Measurements from ENCODE around the gene PLEKHF1. TPM values are rescaled to one million over a fixed set of nuclear protein-coding genes. Genes with fewer than 3 reads are reported as not detected.

The PLEKHF1 gene
- total RNA-seq, 2 donors from 2014 or later: 32.4 to 86.3 TPM

DNA sequence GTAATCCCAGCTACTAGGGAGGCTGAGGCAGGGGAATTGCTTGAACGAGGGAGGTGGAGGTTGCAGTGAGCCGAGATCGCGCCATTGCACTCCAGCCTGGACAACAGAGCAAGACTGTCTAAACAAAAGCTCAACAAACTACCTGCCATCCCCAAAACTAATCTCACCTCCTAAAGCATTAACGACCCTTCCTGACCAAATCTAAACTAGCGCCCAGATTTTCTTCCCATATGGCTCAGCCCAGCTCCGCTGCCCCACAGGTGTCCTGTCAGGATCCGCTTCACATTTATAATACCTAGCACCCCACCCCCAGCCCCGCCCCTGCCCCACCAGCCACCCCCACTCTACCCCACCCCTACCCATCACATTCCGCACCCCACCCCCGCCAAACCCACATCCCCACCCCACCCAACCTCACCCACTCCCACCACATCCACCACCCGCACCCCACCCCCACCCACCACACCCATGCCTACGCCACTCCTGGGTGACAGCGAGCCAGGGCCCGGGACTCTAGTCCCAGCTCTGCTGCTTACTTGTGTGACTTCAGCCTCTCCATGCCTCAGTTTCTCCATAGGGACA lies 49.2 kb downstream of the PLEKHF1 start:
- Histone ChIP-seq H3K4me1 (peaks cover 0 to 39% of the 10 kb centered on the region in 2 donors), H3K27ac (peak overlapping the region; percentile 96 to 99), H3K9me3 (no peaks in the 10 kb centered on the region), H3K36me3 (no peaks in the 10 kb centered on the region), H3K4me3 (peak overlapping the region; percentile 93 to 96), H3K27me3 (no peaks in the 10 kb centered on the region)
- TF ChIP-seq, protein P1, sequence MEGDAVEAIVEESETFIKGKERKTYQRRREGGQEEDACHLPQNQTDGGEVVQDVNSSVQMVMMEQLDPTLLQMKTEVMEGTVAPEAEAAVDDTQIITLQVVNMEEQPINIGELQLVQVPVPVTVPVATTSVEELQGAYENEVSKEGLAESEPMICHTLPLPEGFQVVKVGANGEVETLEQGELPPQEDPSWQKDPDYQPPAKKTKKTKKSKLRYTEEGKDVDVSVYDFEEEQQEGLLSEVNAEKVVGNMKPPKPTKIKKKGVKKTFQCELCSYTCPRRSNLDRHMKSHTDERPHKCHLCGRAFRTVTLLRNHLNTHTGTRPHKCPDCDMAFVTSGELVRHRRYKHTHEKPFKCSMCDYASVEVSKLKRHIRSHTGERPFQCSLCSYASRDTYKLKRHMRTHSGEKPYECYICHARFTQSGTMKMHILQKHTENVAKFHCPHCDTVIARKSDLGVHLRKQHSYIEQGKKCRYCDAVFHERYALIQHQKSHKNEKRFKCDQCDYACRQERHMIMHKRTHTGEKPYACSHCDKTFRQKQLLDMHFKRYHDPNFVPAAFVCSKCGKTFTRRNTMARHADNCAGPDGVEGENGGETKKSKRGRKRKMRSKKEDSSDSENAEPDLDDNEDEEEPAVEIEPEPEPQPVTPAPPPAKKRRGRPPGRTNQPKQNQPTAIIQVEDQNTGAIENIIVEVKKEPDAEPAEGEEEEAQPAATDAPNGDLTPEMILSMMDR (IDR thresholded peaks at IDR 0.05): no peak
- no peak for DNase-seq (ENCODE audit: low spot score)

DNA sequence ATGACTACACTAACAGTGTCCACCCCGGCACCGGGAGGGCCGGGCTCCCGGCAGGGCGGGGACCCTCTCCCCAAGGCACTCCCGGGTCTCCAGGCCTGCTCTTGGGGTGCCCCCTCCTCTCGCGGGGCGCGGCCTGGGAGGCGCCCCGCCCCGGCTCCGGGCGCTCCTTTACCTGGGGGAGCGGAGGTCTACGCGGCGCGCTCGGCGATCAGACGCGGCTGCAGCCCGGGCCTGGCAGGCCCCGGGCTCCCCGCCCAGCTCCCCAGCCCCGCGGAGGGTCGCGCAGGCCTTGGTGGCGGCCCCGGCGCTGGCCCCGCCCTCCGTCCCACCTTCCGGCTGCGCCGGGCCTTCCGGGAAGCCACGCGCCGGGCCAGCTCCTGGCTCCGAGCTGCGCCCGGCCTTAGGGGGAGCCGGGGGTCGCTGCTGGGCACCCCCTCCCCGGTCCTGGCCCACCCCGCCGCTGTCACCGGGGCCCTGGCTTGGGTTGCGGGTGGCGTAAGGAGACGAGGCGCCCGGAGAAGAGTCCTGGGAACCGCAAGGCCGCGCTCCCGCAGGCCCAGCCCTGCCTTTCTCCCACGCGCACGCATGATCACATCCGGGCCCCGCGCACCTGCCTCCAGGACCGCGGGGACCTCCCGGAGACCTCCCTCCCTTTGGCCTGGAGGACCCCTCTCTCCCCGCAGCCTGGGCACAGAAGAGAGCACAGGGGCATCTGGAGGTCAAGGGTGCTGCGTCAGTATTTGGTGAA lies 49.9 kb downstream of the PLEKHF1 start, which contains the start of gene C19orf12:
TSS of gene C19orf12 (minus strand) at position 309 of the 748 bp plus-strand sequence. CDS start 6,848 bp downstream, outside the sequence.
- TF ChIP-seq, protein P1 (IDR thresholded peaks at IDR 0.05): no peak
- no peaks in the 10 kb centered on the region for H3K36me3 ChIP-seq
- peak within 1 kb of the TSS; percentile 96 to 99 for H3K27ac ChIP-seq
- no peaks in the 10 kb centered on the region for H3K9me3 ChIP-seq
- H3K4me1 ChIP-seq: peaks cover 0 to 35% of the 10 kb centered on the region in 2 donors
- DNase-seq (ENCODE audit: low spot score): no peak
- no peaks in the 10 kb centered on the region for H3K27me3 ChIP-seq
- peak within 1 kb of the TSS; percentile 93 to 96 for H3K4me3 ChIP-seq

DNA sequence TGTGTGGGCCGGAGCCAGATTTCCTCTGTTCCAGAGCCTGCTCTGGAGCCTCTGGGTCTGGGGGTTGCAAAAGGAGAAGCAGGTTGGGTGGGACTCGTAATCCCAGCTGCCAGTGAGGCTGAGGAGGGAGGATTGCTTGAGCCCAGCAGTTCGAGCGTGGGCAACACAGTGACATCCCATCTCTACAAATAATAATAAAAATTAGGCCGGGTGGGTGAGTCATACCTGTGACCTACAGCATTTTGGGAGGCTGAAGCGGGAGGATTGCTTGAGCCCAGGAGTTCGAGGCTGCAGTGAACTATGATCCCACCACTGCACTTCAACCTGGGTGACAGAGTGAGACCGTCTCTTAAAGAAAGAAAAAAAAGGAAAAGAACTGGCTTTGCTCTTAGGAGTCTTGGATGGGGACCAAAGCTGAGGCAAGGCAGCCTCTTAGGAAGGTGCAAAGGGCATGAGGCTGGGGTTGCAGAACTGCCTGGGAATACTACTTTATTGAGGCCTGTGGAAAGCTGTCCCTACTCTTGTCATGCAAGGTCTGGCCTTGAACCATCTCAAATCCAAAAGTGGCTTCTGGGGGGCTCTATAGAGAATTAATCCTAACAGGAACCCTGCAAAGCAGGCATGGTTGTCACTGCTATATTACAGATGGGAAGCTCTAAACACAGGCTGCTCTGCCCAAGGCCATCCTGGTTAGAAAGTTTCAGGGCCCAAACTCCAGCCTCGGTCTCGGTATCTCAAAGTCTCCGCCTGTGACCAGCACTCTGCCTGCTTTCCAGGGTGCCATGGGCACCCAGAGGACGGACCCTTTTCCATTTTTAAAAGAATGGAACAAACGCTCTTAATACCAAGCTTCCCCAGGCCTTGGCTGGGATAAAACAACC lies 50.7 kb downstream of the PLEKHF1 start:
- Histone ChIP-seq H3K4me3 (peak overlapping the region; percentile 93 to 96), H3K4me1 (peaks cover 0 to 35% of the 10 kb centered on the region in 2 donors), H3K27me3 (no peaks in the 10 kb centered on the region), H3K36me3 (no peaks in the 10 kb centered on the region), H3K27ac (peak overlapping the region; percentile 96 to 99), H3K9me3 (no peaks in the 10 kb centered on the region)
- TF ChIP-seq, protein P1 (IDR thresholded peaks at IDR 0.05): no peak
- DNase-seq (ENCODE audit: low spot score): no peak

DNA sequence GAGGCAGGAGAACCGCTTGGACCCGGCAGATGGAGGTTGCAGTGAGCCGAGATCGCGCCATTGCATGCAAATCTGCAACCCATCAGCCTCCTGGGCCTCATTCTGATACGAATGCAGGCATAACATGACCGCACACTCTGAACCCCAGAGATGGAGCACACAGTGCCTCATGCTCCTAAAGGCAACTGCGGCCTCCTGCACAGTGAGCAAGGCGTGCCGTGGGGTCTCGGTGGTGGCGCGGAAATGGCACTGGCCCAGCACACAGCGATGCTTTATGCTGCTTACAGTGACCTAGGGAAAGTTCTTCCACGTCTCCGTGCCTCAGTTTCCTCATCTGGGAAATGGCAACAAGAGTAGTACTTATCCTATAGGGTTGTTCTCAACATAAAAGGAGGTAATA lies 51.8 kb downstream of the PLEKHF1 start:
- Histone ChIP-seq H3K4me3 (no peak overlapping the region), H3K9me3 (no peaks in the 10 kb centered on the region), H3K27me3 (no peaks in the 10 kb centered on the region), H3K36me3 (no peaks in the 10 kb centered on the region), H3K27ac (no peak overlapping the region), H3K4me1 (peaks cover 0 to 35% of the 10 kb centered on the region in 2 donors)
- TF ChIP-seq, protein P1 (IDR thresholded peaks at IDR 0.05): no peak
- DNase-seq (ENCODE audit: low spot score): no peak

DNA sequence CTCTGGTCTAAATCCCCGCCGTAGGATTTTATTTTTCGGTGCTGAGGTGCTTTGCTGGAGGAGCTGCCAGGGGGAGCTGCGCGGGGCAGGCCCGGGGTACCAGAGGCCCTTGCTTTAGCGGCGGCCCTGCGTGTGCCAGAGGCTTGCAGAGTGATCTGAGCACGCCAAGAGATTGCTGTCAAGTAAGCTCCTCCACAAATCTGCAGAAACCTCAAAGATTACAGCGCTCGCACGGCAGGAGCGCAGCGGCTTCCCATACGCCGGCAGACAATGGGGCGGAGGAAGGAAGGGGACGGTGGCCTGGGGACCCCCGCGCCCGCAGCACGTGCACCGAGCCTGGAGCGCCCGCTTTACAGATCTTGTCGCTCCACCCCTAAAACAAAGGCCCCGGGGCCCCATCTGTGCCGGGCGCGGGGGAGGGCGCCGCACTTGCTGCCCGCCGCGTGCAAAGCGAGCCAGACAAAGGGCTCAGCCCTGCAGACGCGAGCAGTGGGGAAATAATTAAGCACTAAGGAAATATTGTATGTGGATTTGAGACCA lies 58.9 kb downstream of the PLEKHF1 start:
- H3K27me3 ChIP-seq: no peaks in the 10 kb centered on the region

More for the DNA sequence above, 58.9 kb downstream of the PLEKHF1 start:
- TF ChIP-seq, protein P1 (IDR thresholded peaks at IDR 0.05): no peak
- Histone ChIP-seq H3K9me3 (no peaks in the 10 kb centered on the region), H3K27ac (no peak overlapping the region), H3K4me3 (peak overlapping the region; percentile 6 to 39), H3K36me3 (no peaks in the 10 kb centered on the region), H3K4me1 (peaks cover 0 to 14% of the 10 kb centered on the region in 2 donors)
- DNase-seq (ENCODE audit: low spot score): no peak
